ENCODE data around the gene RWDD2A.
"Not testable (repeated sequence)": the region's sequence is repeated elsewhere in the genome, so short reads cannot be mapped to it uniquely, and the experiment has no call there.

The RWDD2A gene

DNA sequence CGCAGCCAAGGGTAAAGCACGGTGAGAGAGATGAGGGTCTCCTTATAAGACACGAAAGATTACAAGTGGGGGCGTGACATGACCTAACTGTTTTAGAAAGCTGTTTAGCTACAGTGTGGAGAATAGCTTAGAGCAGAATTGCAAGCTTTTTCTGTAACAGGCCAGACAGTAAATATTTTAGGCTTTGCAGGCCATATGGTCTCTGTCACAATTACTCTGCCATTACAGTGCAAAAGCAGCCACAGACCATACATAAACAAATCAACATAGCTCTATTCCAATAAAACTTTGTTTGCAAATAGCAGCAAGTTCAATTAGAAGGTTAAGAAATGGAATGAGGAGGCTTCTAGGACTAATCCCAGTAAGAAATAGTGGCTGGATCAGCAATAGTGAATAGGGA, 16.9 kb upstream of the RWDD2A start:
- H3K27me3 ChIP-seq (ENCODE audit: control insufficient read depth in 1 of 2, insufficient read depth in 2 of 2, low read length in 2 of 2): no peaks in the 10 kb centered on the region
- no peak overlapping the region for H3K27ac ChIP-seq (ENCODE audit: low read depth, low read length)
- H3K9me3 ChIP-seq (ENCODE audit: control insufficient read depth in 1 of 2, low read length in 2 of 2): no peaks in the 10 kb centered on the region
- peaks cover 21 to 55% of the 10 kb centered on the region in 2 donors for H3K36me3 ChIP-seq (ENCODE audit: control insufficient read depth in 1 of 2, insufficient read depth in 2 of 2, low read length in 2 of 2)
- H3K9ac ChIP-seq (ENCODE audit: low read depth in 1 of 2, low read length in 2 of 2): no peak overlapping the region
- H3K4me1 ChIP-seq (ENCODE audit: control insufficient read depth in 1 of 2, insufficient read depth in 2 of 2, low read length in 2 of 2): no peaks in the 10 kb centered on the region
- H3K4me3 ChIP-seq (ENCODE audit: low read depth in 1 of 2, low read length in 2 of 2): no peak overlapping the region

DNA sequence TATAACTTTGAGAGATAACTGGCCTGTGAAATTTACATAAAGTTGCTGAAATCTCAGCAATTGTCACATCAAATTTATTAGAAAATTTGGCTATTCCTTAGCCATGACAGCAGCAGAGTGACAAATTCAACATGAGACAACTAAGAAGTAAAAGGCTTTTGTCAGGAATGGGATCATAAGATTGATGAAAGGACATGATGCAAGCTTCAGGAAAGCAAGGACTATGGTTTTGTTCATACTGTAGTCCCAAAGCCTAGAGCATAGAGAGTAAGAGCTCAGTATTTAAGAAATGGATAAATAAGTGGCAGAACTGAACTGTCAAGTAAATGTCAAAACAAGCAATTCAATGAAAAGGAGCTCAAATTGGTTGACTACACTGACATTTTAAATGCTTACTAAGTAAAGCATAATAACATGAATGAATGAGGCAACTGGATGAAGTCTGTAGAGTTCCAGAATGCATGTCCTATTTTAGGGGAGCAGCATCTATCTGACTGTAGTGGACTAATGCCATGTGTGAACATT, 12.7 kb upstream of the RWDD2A start:
- H3K9ac ChIP-seq (ENCODE audit: low read depth in 1 of 2, low read length in 2 of 2): no peak overlapping the region
- H3K4me1 ChIP-seq (ENCODE audit: control insufficient read depth in 1 of 2, insufficient read depth in 2 of 2, low read length in 2 of 2): no peaks in the 10 kb centered on the region
- no peak overlapping the region for H3K4me3 ChIP-seq (ENCODE audit: low read depth in 1 of 2, low read length in 2 of 2)
- H3K36me3 ChIP-seq (ENCODE audit: control insufficient read depth in 1 of 2, insufficient read depth in 2 of 2, low read length in 2 of 2): peaks cover 22 to 49% of the 10 kb centered on the region in 2 donors
- no peaks in the 10 kb centered on the region for H3K9me3 ChIP-seq (ENCODE audit: control insufficient read depth in 1 of 2, low read length in 2 of 2)
- H3K27me3 ChIP-seq (ENCODE audit: control insufficient read depth in 1 of 2, insufficient read depth in 2 of 2, low read length in 2 of 2): no peaks in the 10 kb centered on the region
- no peak overlapping the region for H3K27ac ChIP-seq (ENCODE audit: low read depth, low read length)

DNA sequence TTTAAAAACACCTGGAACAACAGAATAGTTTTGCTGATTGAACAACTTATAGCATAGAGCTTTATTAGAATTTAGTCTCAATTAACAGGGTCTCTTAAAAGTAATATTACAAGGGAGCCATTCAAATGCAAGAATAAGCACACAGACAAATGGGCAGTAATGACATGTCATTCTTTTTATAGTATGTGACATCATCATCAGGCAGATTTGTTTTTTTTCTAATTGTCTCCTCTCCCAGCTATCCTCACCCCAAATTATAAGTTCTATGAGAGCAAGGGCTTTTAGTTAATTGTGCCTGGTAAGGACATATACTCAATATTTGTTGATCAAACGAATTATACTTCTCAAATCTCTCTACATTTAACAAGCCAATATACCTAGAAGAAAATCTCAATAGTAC, 11.0 kb upstream of the RWDD2A start:
- H3K4me1 ChIP-seq (ENCODE audit: control insufficient read depth in 1 of 2, insufficient read depth in 2 of 2, low read length in 2 of 2): no peaks in the 10 kb centered on the region
- H3K9ac ChIP-seq (ENCODE audit: low read depth in 1 of 2, low read length in 2 of 2): no peak overlapping the region
- H3K9me3 ChIP-seq (ENCODE audit: control insufficient read depth in 1 of 2, low read length in 2 of 2): no peaks in the 10 kb centered on the region
- no peak overlapping the region for H3K27ac ChIP-seq (ENCODE audit: low read depth, low read length)
- no peaks in the 10 kb centered on the region for H3K27me3 ChIP-seq (ENCODE audit: control insufficient read depth in 1 of 2, insufficient read depth in 2 of 2, low read length in 2 of 2)
- H3K4me3 ChIP-seq (ENCODE audit: low read depth in 1 of 2, low read length in 2 of 2): no peak overlapping the region
- peaks cover 26 to 53% of the 10 kb centered on the region in 2 donors for H3K36me3 ChIP-seq (ENCODE audit: control insufficient read depth in 1 of 2, insufficient read depth in 2 of 2, low read length in 2 of 2)

DNA sequence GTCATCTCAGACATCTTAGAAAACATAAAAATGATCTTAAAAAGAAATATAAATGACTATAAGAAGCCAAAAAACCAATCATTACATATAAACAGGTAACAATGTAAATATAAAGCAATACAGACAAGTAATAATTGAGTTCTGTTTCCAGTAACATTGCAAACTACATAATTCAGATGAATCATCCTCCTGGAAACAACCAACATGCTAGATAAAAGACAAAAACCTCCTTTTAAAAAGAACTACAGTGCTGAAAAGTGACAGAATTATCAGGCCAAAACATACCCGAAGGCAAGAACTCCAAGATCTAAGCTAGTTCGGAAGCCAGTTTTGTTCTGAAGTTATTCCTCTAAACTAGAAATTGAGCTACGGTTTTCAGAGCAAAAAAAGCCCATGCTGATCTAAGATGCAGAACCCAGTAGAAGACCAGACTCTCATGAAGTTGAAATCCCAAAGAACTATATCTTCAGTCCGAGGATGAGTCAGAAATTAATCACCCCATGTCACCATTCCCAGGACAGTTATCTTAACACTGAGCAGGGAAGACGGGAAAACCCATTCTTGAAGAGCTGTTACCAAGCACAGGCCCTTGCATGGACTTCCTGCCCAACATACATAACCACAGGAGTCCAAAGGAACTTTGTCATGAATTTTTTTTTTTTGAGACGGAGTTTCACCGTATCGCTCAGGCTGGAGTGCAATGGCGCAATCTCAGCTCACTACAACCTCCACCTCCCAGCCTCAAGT, 9.9 kb upstream of the RWDD2A start:
- Histone ChIP-seq H3K4me1 (ENCODE audit: control insufficient read depth in 1 of 2, insufficient read depth in 2 of 2, low read length in 2 of 2) (no peaks in the 10 kb centered on the region), H3K27ac (ENCODE audit: low read depth, low read length) (no peak overlapping the region), H3K27me3 (ENCODE audit: control insufficient read depth in 1 of 2, insufficient read depth in 2 of 2, low read length in 2 of 2) (no peaks in the 10 kb centered on the region), H3K4me3 (ENCODE audit: low read depth in 1 of 2, low read length in 2 of 2) (no peak overlapping the region), H3K9me3 (ENCODE audit: control insufficient read depth in 1 of 2, low read length in 2 of 2) (no peaks in the 10 kb centered on the region), H3K9ac (ENCODE audit: low read depth in 1 of 2, low read length in 2 of 2) (no peak overlapping the region), H3K36me3 (ENCODE audit: control insufficient read depth in 1 of 2, insufficient read depth in 2 of 2, low read length in 2 of 2) (peaks cover 26 to 43% of the 10 kb centered on the region in 2 donors)

DNA sequence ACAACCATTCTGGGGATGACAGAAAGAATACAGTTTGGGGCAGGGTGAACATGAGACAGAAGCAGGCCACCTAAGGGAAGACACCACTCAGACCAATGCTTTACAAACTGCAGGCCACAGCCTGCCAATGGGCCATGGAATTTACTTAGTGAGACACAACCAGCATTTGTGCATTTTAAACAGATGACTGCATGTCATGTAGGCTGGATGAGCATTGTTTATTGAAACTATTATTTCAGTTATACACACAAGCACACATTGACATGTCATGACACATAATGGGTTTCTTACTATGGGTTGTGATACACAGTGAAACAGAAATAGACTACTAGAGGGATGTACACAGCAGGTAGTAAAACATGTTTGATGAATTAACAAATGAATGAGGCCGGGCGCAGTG, 8.1 kb upstream of the RWDD2A start:
- Histone ChIP-seq H3K4me3 (ENCODE audit: low read depth in 1 of 2, low read length in 2 of 2) (no peak overlapping the region), H3K27me3 (ENCODE audit: control insufficient read depth in 1 of 2, insufficient read depth in 2 of 2, low read length in 2 of 2) (no peaks in the 10 kb centered on the region), H3K27ac (ENCODE audit: low read depth, low read length) (no peak overlapping the region), H3K9me3 (ENCODE audit: control insufficient read depth in 1 of 2, low read length in 2 of 2) (no peaks in the 10 kb centered on the region), H3K4me1 (ENCODE audit: control insufficient read depth in 1 of 2, insufficient read depth in 2 of 2, low read length in 2 of 2) (no peaks in the 10 kb centered on the region), H3K36me3 (ENCODE audit: control insufficient read depth in 1 of 2, insufficient read depth in 2 of 2, low read length in 2 of 2) (peaks cover 30 to 46% of the 10 kb centered on the region in 2 donors), H3K9ac (ENCODE audit: low read depth in 1 of 2, low read length in 2 of 2) (no peak overlapping the region)

DNA sequence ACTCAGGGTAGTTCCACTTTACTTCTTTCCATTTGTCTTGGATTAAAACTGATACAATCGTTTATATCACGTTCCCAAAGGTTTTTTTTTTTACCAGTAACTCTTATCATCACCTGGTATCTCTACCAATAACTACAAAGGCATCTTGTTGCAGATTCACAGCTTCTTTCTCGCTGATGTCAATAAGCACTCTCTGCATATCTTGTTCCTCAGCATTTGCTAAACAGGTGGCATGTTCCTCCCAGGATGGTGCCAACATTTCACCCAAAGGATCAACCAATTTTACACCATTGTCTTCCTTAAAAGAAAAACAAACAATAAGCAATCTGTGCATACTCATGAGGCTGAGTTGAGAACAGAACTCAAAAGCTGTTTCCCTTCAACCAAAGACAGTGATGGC, 4.7 kb upstream of the RWDD2A start:
- no peaks in the 10 kb centered on the region for H3K27me3 ChIP-seq (ENCODE audit: control insufficient read depth in 1 of 2, insufficient read depth in 2 of 2, low read length in 2 of 2)
- no peak overlapping the region for H3K9ac ChIP-seq (ENCODE audit: low read depth in 1 of 2, low read length in 2 of 2)
- H3K9me3 ChIP-seq (ENCODE audit: control insufficient read depth in 1 of 2, low read length in 2 of 2): no peaks in the 10 kb centered on the region
- H3K27ac ChIP-seq (ENCODE audit: low read depth, low read length): no peak overlapping the region
- peaks cover 14 to 15% of the 10 kb centered on the region in 2 donors for H3K4me1 ChIP-seq (ENCODE audit: control insufficient read depth in 1 of 2, insufficient read depth in 2 of 2, low read length in 2 of 2)
- peaks cover 16 to 27% of the 10 kb centered on the region in 2 donors for H3K36me3 ChIP-seq (ENCODE audit: control insufficient read depth in 1 of 2, insufficient read depth in 2 of 2, low read length in 2 of 2)
- H3K4me3 ChIP-seq (ENCODE audit: low read depth in 1 of 2, low read length in 2 of 2): no peak overlapping the region

DNA sequence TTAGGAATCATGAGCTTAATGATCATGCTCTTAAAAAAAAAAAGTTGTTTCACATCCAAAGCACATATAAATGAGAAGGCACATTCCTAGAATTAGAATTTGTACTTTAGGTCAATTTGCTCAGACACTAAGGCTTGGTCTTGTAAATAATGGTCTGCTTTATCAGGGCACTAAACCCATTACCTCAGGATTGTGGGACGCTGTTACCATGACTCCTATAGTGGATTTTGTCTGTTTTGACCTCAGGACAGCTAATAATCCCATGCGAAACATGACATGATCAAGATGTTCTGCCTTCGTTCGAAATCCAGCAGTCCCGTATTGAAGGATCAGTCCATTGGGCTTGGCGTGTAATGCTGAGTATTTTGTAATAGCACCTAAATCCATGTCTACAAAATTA, 2.5 kb upstream of the RWDD2A start:
- H3K9me3 ChIP-seq (ENCODE audit: control insufficient read depth in 1 of 2, low read length in 2 of 2): no peaks in the 10 kb centered on the region
- no peak overlapping the region for H3K9ac ChIP-seq (ENCODE audit: low read depth in 1 of 2, low read length in 2 of 2)
- H3K27me3 ChIP-seq (ENCODE audit: control insufficient read depth in 1 of 2, insufficient read depth in 2 of 2, low read length in 2 of 2): no peaks in the 10 kb centered on the region
- peaks cover 19 to 20% of the 10 kb centered on the region in 2 donors for H3K4me1 ChIP-seq (ENCODE audit: control insufficient read depth in 1 of 2, insufficient read depth in 2 of 2, low read length in 2 of 2)
- peak overlapping the region in 1 of 2 donors; percentile 7 for H3K4me3 ChIP-seq (ENCODE audit: low read depth in 1 of 2, low read length in 2 of 2)
- H3K27ac ChIP-seq (ENCODE audit: low read depth, low read length): no peak overlapping the region
- H3K36me3 ChIP-seq (ENCODE audit: control insufficient read depth in 1 of 2, insufficient read depth in 2 of 2, low read length in 2 of 2): peaks cover 8 to 19% of the 10 kb centered on the region in 2 donors

DNA sequence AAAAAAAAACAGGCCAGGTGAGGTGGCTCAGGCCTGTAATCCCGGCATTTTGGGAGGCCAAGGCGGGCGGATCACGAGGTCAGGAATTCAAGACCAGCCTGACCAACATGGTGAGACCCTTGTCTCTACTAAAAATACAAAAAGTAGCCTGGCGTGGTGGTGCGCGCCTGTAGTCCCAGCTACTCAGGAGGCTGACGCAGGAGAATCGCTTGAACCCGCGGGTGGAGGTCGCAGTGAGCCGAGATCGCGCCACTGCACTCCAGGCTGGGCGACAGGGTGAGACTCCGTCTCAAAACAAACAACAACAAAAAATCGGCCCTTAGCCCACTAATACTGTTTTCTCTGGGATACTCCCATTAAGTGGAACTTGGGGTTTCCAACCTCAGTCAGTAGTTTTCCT, 1.2 kb upstream of the RWDD2A start:
- H3K36me3 ChIP-seq (ENCODE audit: control insufficient read depth in 1 of 2, insufficient read depth in 2 of 2, low read length in 2 of 2): peaks cover 5 to 12% of the 10 kb centered on the region in 2 donors
- peak overlapping the region; percentile 91 to 95 for H3K4me3 ChIP-seq (ENCODE audit: low read depth in 1 of 2, low read length in 2 of 2)
- not testable (repeated sequence) for H3K27ac ChIP-seq (ENCODE audit: low read depth, low read length); H3K9me3 ChIP-seq (ENCODE audit: control insufficient read depth in 1 of 2, low read length in 2 of 2); H3K27me3 ChIP-seq (ENCODE audit: control insufficient read depth in 1 of 2, insufficient read depth in 2 of 2, low read length in 2 of 2)
- H3K9ac ChIP-seq (ENCODE audit: low read depth in 1 of 2, low read length in 2 of 2): peak overlapping the region; percentile 86 to 93
- H3K4me1 ChIP-seq (ENCODE audit: control insufficient read depth in 1 of 2, insufficient read depth in 2 of 2, low read length in 2 of 2): peaks cover 19 to 20% of the 10 kb centered on the region in 2 donors

DNA sequence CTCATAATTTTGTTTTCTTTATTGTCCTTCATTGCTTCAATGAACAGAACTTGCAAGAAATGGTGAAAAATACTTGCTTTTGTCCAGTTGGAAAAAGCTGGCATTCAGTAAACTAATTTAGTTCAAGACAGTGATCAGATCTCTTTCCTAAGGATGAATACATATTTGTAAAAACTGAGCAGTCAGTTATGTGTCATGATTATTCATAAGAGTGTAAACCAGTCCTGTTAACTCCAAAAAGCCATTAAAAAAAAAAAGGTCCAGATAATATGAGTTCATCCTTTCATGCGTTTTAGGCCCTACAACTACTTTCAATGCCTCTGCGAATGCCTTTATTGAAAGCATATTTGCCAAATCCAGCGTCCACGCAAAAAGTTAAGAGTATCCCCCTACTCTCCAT, 701 bp upstream of the RWDD2A start:
- peak overlapping the region; percentile 86 to 93 for H3K9ac ChIP-seq (ENCODE audit: low read depth in 1 of 2, low read length in 2 of 2)
- H3K27ac ChIP-seq (ENCODE audit: low read depth, low read length): peak overlapping the region; percentile 61

DNA sequence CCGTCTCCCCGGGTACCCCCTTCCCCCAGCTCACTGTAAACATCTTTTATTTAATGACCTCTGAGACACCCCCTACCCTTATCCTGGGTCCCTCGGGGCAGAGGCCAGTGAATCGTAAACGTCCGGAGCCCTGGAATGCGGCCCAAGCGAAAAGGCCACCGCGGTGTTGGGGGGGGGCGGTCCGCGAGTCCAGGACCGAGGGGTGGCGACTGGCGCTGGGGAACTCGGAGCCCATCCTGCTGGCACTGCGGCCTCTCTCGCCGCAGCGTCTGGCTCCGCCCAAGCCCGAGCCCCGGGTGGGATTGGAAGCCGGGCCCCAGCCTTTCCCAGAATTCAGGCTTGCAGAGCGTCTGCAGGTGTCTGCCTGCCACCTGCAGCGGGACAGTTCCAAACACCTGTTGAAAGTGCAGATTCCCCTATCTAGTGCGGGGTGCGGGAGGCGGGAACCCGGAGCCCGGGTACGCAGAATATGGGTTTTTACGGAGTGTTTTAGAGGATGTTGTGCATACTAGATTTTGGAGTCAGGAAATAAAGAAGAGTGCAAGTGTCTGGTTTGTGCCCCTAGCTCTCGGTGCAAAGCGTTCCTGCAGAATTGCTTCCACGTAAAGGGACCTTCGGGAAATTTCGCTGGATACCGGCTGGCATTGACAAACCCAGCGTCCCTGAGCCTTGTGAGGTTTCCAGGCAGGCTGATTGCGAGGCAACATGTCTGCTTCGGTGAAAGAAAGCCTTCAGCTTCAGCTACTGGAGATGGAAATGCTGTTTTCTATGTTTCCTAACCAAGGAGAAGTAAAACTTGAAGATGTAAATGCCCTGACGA, 800 bp downstream of the RWDD2A start:
- Histone ChIP-seq H3K4me1 (ENCODE audit: control insufficient read depth in 1 of 2, insufficient read depth in 2 of 2, low read length in 2 of 2) (peaks cover 19 to 20% of the 10 kb centered on the region in 2 donors), H3K27me3 (ENCODE audit: control insufficient read depth in 1 of 2, insufficient read depth in 2 of 2, low read length in 2 of 2) (no peaks in the 10 kb centered on the region), H3K36me3 (ENCODE audit: control insufficient read depth in 1 of 2, insufficient read depth in 2 of 2, low read length in 2 of 2) (peaks cover 9 to 11% of the 10 kb centered on the region in 2 donors), H3K27ac (ENCODE audit: low read depth, low read length) (peak overlapping the region; percentile 61), H3K4me3 (ENCODE audit: low read depth in 1 of 2, low read length in 2 of 2) (peak overlapping the region; percentile 91 to 95), H3K9me3 (ENCODE audit: control insufficient read depth in 1 of 2, low read length in 2 of 2) (no peaks in the 10 kb centered on the region), H3K9ac (ENCODE audit: low read depth in 1 of 2, low read length in 2 of 2) (peak overlapping the region; percentile 83 to 86)

More for the DNA sequence above, 701 bp upstream of the RWDD2A start:
- Histone ChIP-seq H3K4me3 (ENCODE audit: low read depth in 1 of 2, low read length in 2 of 2) (peak overlapping the region; percentile 91 to 95), H3K4me1 (ENCODE audit: control insufficient read depth in 1 of 2, insufficient read depth in 2 of 2, low read length in 2 of 2) (peaks cover 19 to 20% of the 10 kb centered on the region in 2 donors), H3K36me3 (ENCODE audit: control insufficient read depth in 1 of 2, insufficient read depth in 2 of 2, low read length in 2 of 2) (peaks cover 7 to 12% of the 10 kb centered on the region in 2 donors), H3K9me3 (ENCODE audit: control insufficient read depth in 1 of 2, low read length in 2 of 2) (no peaks in the 10 kb centered on the region), H3K27me3 (ENCODE audit: control insufficient read depth in 1 of 2, insufficient read depth in 2 of 2, low read length in 2 of 2) (no peaks in the 10 kb centered on the region)
